HG03097 (cell line): ENCODE results near the gene SHKBP1.
A peak's percentile ranks its signal among the peaks of the same experiment; 100 is the strongest.
"Not testable (repeated sequence)": the region's sequence is repeated elsewhere in the genome, so short reads cannot be mapped to it uniquely, and the experiment has no call there.

Source experiments
- ATAC-seq: cut with Tn5 transposase; IDR thresholded peaks from one replicate; pipeline ENCODE4 v1.9.1; 2021; ENCODE audit not compliant: unreplicated experiment, low FRiP score

Gene SHKBP1

GRCh38 chr19:40576585-40577451 lies at the start of gene SHKBP1:
TSS of gene SHKBP1 (plus strand) at chr19:40576873. CDS start at chr19:40576900, 27 bp downstream.
- ATAC-seq: peak; percentile 88

GRCh38 chr19:40528078-40528477 lies 48.6 kb upstream of the SHKBP1 start:
- no peak for ATAC-seq

GRCh38 chr19:40528533-40529092 lies 48.1 kb upstream of the SHKBP1 start:
- no peak for ATAC-seq

GRCh38 chr19:40529093-40529954 lies 47.3 kb upstream of the SHKBP1 start:
- peak; percentile 60 for ATAC-seq

DNA sequence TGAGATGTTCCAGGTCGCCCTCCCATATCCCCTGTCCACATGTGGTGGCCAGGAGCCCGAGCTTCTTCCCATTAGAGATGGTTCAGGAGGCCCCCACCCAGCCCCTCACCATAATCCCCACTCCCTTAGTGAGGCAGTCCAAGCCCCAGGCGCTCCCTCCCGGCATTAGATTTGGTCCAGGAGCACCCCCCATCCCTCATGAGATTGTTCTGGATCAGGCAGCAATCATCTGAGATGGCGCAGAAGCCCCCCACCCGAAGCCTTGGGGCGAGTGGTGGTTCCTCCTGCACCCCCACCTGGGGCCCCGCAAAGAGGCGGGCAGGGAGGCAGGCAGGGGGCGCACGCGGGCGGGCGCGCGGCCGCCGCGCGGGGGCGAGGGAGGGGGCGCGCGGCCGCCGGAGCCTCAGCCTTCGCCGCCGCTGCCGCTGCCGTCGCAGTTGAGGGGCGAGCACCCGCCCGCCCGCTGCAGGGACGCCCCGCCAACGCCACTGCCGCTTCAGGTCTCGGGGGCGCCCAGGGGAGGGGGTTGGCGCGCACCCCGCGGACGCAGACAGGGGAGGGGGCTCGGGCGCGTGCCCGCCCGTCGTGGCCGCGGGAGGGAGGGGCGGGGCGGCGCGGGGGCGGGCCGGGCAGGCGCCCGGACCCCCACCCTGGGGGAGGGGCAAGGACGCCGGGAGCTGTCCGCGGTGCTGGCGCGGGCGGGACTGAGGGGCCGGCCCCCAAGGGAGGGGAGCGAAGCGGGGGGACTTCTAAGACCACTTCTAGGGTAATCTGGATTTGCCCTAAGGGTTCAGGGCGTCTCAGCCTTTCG lies 46.4 kb upstream of the SHKBP1 start:
- no peak for ATAC-seq

DNA sequence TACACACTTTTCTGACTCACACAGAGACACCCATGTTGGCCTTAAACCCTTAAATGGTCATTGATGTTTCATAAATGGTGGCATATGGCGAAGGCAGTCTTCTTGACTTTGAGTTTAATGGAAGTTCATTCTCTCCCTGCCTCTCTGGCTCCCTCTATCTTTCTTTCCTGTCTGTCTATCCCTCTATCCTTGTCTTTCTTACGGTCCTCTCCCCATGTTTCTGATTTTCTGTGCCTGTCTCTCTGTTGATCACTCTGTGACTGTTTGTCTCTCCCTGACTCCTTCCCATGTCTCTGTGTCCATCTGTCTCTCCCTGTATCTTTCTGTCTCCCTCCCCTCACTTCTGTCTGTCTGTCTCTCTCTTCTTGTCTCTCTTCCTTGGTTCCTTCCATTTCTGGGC lies 43.2 kb upstream of the SHKBP1 start:
- ATAC-seq: no peak

DNA sequence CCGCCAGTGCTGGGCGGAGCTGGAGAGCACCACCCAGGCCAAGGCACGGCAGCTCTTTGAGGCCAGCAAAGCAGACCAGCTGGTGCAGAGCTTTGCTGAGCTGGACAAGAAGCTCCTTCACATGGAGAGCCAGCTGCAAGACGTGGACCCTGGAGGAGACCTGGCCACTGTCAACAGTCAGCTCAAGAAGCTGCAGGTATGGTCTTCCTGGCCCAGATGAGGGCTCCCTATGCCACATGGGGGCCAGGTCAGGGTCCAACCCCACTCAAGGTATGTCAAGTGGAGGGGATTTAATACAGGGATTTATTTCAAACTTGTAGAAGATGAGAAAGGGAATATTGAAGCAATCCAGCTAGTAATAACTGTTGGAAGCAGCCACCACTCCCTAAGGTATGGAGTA lies 42.5 kb upstream of the SHKBP1 start:
- no peak for ATAC-seq

GRCh38 chr19:40539070-40539469 lies 37.6 kb upstream of the SHKBP1 start:
- no peak for ATAC-seq

- ATAC-seq: no peak
Observed at GRCh38 chr19:40542202-40542859, 34.3 kb upstream of the SHKBP1 start.

DNA sequence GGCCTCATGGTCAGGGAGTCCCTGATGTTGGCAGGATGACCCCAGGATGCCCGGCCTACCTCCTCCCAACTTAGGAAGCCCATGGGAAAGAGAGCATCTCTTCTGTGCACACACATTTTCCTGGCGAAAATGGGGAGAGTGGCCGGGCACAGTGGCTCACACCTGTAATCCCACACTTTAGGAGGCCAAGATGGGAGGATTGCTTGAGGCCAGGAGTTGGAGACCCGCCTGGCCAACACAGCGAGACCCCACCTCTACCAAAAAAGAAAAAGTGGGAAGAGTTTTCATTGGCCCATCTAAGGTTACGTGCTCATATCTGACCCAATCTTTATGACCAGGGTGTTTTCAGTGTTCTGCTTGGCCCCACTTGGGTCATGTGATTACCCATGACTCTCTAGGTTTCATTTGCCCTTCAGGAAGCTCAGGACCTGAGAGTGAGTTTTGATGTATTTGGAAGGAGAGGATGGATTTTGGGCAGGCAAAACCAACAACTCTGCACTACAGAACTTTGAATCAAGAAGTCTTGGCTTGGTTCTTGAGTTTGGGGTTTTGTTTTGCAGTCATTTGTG lies 33.6 kb upstream of the SHKBP1 start:
- ATAC-seq: no peak

GRCh38 chr19:40546153-40546841 lies 30.4 kb upstream of the SHKBP1 start:
- ATAC-seq: not testable (repeated sequence)

- not testable (repeated sequence) for ATAC-seq
Observed at GRCh38 chr19:40547190-40547589, 29.5 kb upstream of the SHKBP1 start.

GRCh38 chr19:40547836-40548235 lies 28.8 kb upstream of the SHKBP1 start:
- no peak for ATAC-seq

DNA sequence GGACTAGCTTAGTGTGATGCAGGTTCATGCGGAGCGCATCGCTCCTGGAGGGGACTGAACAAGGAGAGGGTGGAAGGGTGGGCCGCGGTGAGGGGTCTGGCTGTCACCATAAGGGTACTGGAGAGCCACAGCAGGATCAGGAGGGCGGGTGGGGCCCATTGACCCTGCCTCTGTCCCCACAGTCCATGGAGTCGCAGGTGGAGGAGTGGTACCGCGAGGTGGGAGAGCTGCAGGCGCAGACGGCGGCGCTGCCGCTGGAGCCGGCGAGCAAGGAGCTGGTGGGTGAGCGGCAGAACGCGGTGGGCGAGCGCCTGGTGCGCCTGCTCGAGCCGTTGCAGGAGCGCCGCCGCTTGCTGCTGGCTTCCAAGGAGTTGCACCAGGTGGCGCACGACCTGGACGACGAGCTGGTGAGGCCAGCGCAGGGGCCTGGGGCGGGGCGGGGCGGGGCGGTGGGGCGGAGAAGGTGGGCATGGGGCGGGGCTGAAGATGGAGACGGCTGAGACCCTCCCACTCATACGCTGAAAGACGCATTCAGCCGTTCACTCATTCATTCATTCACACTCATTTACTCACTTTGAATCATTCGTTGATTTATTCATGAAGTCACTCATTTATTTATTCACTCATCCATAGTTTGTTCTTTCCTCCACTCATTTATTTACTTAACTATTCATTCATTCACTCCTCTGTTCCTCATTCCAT lies 27.5 kb upstream of the SHKBP1 start:
- no peak for ATAC-seq

GRCh38 chr19:40550951-40551350 lies 25.7 kb upstream of the SHKBP1 start:
- no peak for ATAC-seq

DNA sequence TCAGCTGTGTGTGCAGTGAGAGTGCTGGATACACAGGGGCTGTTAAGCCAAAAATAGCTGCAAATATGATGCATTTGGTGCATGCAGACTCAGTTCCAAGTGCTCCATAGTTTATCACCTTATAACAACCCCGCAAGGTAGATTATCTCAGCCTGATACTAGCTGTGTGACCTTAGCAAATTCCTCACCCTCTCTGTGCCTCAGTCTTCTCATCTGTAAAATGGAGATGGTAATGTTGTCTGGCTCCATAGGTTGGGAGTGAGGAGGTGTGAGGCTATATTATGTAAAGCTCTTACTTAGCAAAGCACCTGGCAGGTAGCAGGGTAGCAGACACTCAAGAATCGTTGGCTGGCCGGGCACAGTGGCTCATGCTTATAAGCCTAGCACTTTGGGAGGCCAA lies 23.8 kb upstream of the SHKBP1 start:
- no peak for ATAC-seq

GRCh38 chr19:40553885-40554857 lies 22.5 kb upstream of the SHKBP1 start:
- ATAC-seq: no peak
